Caki2 (cell line): ENCODE results near the gene RGPD6. TPM values are rescaled to one million over a fixed set of nuclear protein-coding genes. Genes with fewer than 3 reads are reported as not detected.
"Not testable (repeated sequence)": the region's sequence is repeated elsewhere in the genome, so short reads cannot be mapped to it uniquely, and the experiment has no call there.

Source experiments
- DNase-seq: peaks from one replicate; pipeline ENCODE4 v3.0.0-alpha.2; 2015; ENCODE audit warnings: low read depth
- in situ Hi-C: cut with HindIII; loops from 2 replicates; pipeline ENCODE4 v1.10.0; 2016; ENCODE audit warnings: low sequenced_read_pairs, low pct_unique_long_range_greater_than_20kb, mixed read lengths
- total RNA-seq: library from RNA; depleted of rRNA; stranded (reverse); fragments of >200 nt; shearing (Covaris generic); gene quantifications from 2 replicates; pipeline ENCODE4 v1.2.3, GENCODE V29; 2014; ENCODE audit warnings: low replicate concordance; rRNA removed

RGPD6 gene
- total RNA-seq, 1 experiment from 2014 or later = 12.0 TPM

- DNase-seq, in situ Hi-C loops: not testable (repeated sequence)
These were observed 82.5 kb downstream of the RGPD6 start for GRCh38 chr2:110494488-110494887.

- in situ Hi-C loops, DNase-seq: not testable (repeated sequence)
These were observed 88.0 kb downstream of the RGPD6 start for GRCh38 chr2:110488991-110489390.

DNA sequence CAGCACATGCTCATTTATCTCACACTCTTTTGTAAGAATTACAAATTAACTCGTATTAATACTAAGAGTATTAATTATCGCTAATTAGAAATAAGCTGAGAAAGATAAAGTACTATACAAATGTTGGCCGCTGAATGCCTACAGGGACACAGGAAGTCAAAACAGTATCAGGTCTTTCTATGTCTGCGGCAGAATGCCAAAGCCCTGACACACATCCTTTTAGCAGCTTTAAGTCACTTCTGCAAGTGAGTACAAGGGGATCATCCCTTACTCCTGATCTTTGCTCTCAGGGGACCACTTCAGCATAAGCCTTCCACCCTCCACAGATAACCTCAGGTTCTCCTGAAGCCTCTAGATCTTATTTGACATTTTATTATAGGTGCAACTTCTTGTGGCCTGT lies 94.3 kb downstream of the RGPD6 start:
- in situ Hi-C loops, DNase-seq: not testable (repeated sequence)

DNA sequence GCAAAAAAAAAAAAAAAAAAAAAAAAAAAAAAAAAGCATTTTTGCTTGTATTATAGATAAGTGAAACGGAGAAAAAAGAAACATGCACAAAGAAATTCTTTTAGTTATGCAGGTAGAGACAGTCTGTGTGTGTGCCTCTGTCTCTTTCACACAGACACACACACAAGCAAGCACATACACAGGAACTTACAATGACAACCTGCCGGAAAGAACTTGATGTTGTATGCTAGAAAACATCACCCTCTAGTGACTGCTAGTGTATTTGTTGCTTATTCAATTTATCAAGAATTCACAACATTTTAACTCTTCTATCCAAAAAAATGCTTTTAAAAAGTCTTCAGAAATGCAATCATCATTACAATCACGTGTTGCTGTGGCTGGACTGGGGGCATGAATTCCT lies 95.8 kb downstream of the RGPD6 start:
- DNase-seq, in situ Hi-C loops: not testable (repeated sequence)

GRCh38 chr2:110480084-110480483 lies 96.9 kb downstream of the RGPD6 start:
- in situ Hi-C loops, DNase-seq: not testable (repeated sequence)

DNA sequence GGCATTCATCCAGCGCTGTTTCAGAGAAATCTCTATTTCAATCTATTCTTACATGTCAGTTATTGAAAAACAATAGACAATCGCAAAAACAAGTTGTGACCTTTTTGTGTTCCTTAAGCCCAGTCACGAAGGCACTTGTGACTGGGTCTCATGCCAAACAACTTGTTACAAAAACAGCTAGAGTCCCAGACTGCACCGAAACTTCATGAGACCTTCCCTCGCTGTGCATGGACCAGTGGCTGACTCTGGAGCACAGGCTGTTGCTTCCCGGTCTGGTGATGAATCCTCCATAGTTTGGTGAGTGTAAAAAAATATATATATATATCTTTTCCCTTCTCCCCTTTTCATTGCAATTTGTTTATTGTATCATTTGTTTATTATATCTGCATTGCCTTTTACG lies 99.7 kb downstream of the RGPD6 start:
- DNase-seq, in situ Hi-C loops: not testable (repeated sequence)

- DNase-seq, in situ Hi-C loops: not testable (repeated sequence)
These were observed 100.1 kb downstream of the RGPD6 start for GRCh38 chr2:110476952-110477351.

DNA sequence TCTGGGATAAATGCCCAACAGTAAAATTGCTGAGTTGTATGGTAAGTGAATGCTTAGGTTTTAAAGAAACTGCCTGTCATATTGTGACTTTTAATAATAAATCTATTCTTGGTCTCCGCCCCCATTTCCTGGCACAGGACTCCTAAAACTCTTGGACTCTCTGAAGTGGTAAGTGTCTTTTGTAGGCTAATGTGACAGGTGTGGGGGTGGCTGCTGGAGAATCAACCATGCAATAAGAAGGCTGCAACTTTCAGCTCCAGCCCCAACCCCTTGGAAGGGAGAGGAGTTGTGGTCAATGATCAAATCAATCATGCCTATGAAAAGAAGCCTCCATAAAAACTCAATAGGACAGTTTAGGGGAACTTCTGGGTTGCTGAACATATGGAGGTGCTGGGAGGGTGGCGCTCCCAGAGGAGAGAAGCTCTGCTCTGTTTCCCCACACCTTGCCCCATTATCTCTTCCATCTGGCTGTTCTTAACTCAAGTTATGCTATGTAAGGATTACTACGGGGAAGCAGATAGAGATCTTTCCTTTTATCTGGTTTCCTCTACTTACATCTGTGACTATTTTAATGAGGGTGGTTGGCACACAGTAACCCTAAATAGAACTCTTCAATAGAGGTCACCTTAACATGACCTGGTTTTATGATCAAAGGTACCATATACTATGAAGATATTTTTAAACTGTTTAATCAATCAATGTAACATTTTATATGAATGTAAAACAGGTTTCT lies 101.2 kb downstream of the RGPD6 start:
- DNase-seq, in situ Hi-C loops: not testable (repeated sequence)

DNA sequence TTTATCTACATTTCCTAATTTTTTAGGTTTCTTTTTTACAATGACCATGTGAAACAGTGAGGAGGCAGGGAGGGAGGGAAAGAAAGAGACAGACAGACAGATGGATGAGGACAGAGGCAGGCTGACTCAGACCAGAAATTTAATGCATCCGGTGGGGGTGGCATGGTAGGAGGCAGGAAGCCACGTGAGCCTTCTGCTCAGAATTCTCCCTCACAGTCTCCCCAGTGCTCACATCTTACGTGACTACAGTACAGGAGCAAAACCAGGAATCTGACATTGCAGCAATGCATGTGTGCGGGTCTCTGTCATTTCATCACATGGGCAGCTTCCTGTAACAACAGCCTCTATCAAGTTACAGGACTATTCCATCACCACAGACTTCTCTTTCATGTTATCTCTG lies 102.1 kb downstream of the RGPD6 start:
- DNase-seq, in situ Hi-C loops: not testable (repeated sequence)

GRCh38 chr2:110473059-110473358 lies 104.0 kb downstream of the RGPD6 start:
- in situ Hi-C loops = not testable (repeated sequence)

DNA sequence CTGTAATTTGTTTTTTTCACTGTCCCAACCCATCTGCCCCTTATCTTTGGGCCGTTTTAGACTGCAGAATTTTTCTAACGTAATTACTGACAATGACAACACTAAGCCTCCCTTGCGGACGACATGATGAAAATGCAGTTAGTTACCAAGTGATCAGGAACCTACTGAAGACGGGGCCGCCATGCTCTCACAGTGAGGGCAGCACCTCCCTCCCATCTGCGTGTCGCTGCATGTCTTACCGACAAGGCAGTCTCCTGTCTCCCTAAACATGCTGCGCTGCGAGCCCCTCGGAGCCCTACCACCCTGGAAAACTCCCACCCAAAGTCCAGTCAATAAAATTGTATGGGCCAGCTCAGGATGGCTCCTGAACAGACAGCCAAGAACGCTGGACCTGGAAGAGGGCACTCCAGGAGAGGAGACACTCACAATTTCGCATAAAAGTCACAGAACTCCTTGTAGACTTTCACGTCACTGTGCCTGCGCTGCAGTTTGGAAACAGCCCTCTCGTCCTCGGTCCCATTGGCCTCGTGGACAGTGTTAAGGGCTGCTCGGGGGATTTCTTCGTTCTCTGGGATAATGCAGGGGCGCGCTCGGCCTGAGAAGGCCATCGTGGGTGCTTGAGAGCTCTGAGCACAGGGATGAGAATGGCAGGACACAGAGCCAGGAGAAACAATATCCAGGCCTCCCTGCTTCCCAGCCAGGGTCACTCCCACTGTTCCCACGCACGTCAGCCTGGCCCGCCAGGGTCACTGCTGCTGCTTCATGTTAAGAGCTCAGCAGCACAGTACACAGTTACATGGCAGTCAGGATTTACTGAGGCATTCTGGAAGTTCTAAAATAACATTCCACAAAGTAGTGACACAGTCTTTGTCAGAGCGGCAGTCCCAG lies 104.6 kb downstream of the RGPD6 start, which contains the start of gene LIMS4:
Gene LIMS4 (minus strand): TSS at position 646 of the 888 bp plus-strand sequence. CDS start 38 bp downstream, at position 608.
- in situ Hi-C loops, DNase-seq: not testable (repeated sequence)

More at GRCh38 chr2:110473059-110473358, 104.0 kb downstream of the RGPD6 start:
- DNase-seq = not testable (repeated sequence)

GRCh38 chr2:110468921-110469320 lies 108.1 kb downstream of the RGPD6 start:
- in situ Hi-C loops, DNase-seq: not testable (repeated sequence)

- in situ Hi-C loops, DNase-seq: not testable (repeated sequence)
These were observed 111.7 kb downstream of the RGPD6 start for GRCh38 chr2:110465312-110465711.

Other genes with a start within 250 kb of the RGPD6 start
- gene LIMS4, start 104.4 kb downstream of the RGPD6 start, total RNA-seq = not detected in 2 replicates
- gene BUB1, start 100.8 kb upstream of the RGPD6 start, total RNA-seq = 76.6 and 93.2 TPM in 2 replicates
- 0.06 TPM in 1 of 2 replicates, not detected in the other for gene ACOXL, start 155.4 kb upstream of the RGPD6 start, total RNA-seq